ENCODE results near the gene CAPZA1.

DNA sequence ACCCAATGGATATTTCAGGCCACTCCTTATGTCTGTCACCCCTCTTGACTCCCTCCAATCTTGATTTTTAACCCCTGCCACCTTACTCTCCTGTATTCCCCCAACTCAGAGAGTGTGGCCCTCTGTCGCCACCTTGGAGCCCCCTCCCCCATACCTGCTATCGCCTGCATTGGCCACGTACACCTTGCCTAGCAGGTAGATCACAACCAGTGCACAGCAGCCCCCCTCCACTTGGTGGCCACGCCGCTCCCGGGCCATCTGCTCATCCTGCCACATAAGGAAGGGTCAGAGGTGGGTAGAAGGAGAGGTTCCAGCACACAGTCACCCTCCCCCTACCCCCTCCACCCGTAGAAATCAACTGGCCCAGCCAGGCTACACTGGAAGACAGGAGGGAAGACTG is 92.6 kb downstream of the CAPZA1 start:
- no peak for TF ChIP-seq ZNF274 (IDR thresholded peaks at IDR 0.05; ENCODE audit: low read depth, low read length)
- no peak for TF ChIP-seq YY1 (IDR thresholded peaks at IDR 0.05; ENCODE audit: insufficient read depth, insufficient read length)
